Measurements from ENCODE around the gene CALD1.

DNA sequence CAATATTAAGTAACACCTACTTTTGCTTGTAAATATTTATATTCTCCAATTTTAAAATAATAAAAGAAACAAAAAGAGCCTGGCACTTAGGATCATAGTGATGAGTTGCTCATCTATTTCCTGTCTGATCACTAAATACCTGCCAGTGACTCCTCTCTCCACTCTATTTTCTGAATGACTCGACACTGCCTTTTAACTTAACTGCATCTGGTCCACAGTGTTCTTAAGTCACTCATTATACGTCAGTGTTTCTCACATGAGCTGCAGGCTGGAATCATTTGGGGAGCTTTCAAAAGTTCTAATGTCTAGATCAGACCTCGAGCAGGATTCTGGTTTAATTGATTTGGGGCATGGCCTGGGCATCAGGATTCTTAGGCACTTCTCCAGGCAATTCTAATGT is 128.9 kb downstream of the CALD1 start:
- TF ChIP-seq POLR2A (IDR thresholded peaks at IDR 0.05; ENCODE audit: low read length) (no peak), GATA1 (IDR thresholded peaks at IDR 0.05; ENCODE audit: low read depth, low read length) (no peak)
